OCI-LY3 (cell line): Measurements from ENCODE around the gene B4GALT6.

Experiments
- EZH2phosphoT487 ChIP-seq: fragments of 200-600 bp; shearing (Covaris generic); IDR thresholded peaks from 2 replicates; pipeline ENCODE4 v1.6.1; 2018; ENCODE audit warnings: antibody characterized with exemption, mixed run types, low read depth
- TF ChIP-seq, protein P1 (sequence below): fragments of 200-600, 300-600 bp; sonication (generic); IDR thresholded peaks from 2 replicates; pipeline ENCODE4 v1.5.1; 2014; ENCODE audit warnings: antibody characterized with exemption, low read length, low read depth

DNA sequence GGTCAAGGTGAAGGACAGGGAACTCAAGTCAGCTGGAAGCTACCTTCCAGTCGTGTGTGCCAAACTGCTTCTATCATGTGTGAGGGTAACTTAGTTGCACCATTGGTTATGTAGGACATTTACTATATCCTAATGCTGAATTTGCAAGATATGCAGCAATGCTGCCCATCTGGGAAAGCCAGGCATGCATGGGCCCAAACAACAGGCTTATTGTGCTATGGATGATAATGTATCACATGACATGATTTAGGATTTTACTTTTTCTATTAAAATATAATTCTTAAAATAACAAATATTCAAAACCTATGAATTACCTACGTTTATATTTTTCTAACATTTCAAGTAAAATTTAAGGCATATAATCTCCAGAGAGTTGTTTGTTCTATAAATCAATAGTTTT is 35.9 kb downstream of the B4GALT6 start:
- TF ChIP-seq, protein P1, sequence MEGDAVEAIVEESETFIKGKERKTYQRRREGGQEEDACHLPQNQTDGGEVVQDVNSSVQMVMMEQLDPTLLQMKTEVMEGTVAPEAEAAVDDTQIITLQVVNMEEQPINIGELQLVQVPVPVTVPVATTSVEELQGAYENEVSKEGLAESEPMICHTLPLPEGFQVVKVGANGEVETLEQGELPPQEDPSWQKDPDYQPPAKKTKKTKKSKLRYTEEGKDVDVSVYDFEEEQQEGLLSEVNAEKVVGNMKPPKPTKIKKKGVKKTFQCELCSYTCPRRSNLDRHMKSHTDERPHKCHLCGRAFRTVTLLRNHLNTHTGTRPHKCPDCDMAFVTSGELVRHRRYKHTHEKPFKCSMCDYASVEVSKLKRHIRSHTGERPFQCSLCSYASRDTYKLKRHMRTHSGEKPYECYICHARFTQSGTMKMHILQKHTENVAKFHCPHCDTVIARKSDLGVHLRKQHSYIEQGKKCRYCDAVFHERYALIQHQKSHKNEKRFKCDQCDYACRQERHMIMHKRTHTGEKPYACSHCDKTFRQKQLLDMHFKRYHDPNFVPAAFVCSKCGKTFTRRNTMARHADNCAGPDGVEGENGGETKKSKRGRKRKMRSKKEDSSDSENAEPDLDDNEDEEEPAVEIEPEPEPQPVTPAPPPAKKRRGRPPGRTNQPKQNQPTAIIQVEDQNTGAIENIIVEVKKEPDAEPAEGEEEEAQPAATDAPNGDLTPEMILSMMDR: no peak
- no peak for TF ChIP-seq EZH2phosphoT487
